ENCODE data around the gene TAMM41. TPM values are rescaled to one million over a fixed set of nuclear protein-coding genes. Genes with fewer than 3 reads are reported as not detected.

Gene TAMM41
- total RNA-seq, 1 donor from 2014 or later: 13.9 TPM

DNA sequence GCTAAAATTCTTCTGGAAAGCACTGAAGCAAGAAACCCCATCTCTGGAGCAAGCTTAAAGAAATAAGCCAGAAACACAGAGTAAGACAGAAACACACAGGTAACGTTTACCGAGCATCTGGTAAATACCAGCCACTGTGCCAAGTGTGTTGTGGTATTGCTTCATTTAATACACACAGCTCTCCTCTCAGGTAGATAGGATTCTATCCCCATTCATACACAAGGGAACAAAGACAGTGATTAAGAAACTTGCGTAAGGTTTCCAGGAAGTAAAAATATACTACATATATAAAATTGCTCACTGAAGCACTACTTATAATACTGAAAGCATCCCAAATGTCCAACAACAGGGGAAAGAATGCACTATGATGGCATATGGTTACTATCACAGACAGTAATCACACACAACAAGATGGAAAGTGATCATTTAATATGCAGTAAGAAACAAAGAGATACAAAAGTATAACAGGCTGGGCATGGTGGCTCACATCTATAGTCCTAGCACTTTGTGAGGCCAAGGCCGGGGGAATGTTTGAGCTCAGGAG is 27.5 kb downstream of the TAMM41 start:
- H3K4me3 Mint-ChIP-seq (ENCODE audit: unreplicated experiment): no peak overlapping the region
- FAIRE-seq: no peak

GRCh38 chr3:11818033-11818432 is 28.7 kb downstream of the TAMM41 start:
- Histone ChIP-seq H3K27ac (ENCODE audit: low read depth, low read length) (no peak overlapping the region), H3K4me1 (ENCODE audit: insufficient read depth, low read length) (no peaks in the 10 kb centered on the region), H3K36me3 (ENCODE audit: insufficient read depth, low read length) (peaks cover 26% of the 10 kb centered on the region), H3K27me3 (ENCODE audit: insufficient read depth, low read length) (no peaks in the 10 kb centered on the region), H4K20me1 (ENCODE audit: insufficient read depth, low read length) (no peaks in the 10 kb centered on the region), H3K4me2 (ENCODE audit: low read length) (no peak overlapping the region), H3K9ac (ENCODE audit: low read length) (no peak overlapping the region), H3K79me2 (ENCODE audit: insufficient read depth, low read length) (no peaks in the 10 kb centered on the region), H3K9me3 (ENCODE audit: insufficient read depth, low read depth, low read length) (no peaks in the 10 kb centered on the region), H2AFZ (ENCODE audit: low read depth, low read length) (no peak overlapping the region), H3K4me3 (ENCODE audit: insufficient read depth, low read depth, low read length) (no peak overlapping the region)
- Mint-ChIP-seq H3K27ac (ENCODE audit: unreplicated experiment) (no peak overlapping the region), H3K36me3 (ENCODE audit: low read depth, unreplicated experiment) (peaks cover 12% of the 10 kb centered on the region), H3K9me3 (ENCODE audit: unreplicated experiment) (no peaks in the 10 kb centered on the region), H3K27me3 (ENCODE audit: low read depth, unreplicated experiment) (no peaks in the 10 kb centered on the region), H3K4me1 (ENCODE audit: low read depth, unreplicated experiment) (peaks cover 10% of the 10 kb centered on the region), H3K4me3 (ENCODE audit: unreplicated experiment) (no peak overlapping the region)
- DNase-seq (ENCODE audit: low read depth): peak; percentile 14
- FAIRE-seq: no peak
- TF ChIP-seq, protein P1, sequence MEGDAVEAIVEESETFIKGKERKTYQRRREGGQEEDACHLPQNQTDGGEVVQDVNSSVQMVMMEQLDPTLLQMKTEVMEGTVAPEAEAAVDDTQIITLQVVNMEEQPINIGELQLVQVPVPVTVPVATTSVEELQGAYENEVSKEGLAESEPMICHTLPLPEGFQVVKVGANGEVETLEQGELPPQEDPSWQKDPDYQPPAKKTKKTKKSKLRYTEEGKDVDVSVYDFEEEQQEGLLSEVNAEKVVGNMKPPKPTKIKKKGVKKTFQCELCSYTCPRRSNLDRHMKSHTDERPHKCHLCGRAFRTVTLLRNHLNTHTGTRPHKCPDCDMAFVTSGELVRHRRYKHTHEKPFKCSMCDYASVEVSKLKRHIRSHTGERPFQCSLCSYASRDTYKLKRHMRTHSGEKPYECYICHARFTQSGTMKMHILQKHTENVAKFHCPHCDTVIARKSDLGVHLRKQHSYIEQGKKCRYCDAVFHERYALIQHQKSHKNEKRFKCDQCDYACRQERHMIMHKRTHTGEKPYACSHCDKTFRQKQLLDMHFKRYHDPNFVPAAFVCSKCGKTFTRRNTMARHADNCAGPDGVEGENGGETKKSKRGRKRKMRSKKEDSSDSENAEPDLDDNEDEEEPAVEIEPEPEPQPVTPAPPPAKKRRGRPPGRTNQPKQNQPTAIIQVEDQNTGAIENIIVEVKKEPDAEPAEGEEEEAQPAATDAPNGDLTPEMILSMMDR (IDR thresholded peaks at IDR 0.05; ENCODE audit: insufficient read depth, low read depth, low read length): no peak
- TF ChIP-seq EZH2 (IDR thresholded peaks at IDR 0.05; ENCODE audit: insufficient read depth, low read length): no peak

More for the DNA sequence above, 27.5 kb downstream of the TAMM41 start:
- Mint-ChIP-seq H3K9me3 (ENCODE audit: unreplicated experiment) (no peaks in the 10 kb centered on the region), H3K4me1 (ENCODE audit: low read depth, unreplicated experiment) (peaks cover 10% of the 10 kb centered on the region), H3K27ac (ENCODE audit: unreplicated experiment) (no peak overlapping the region), H3K36me3 (ENCODE audit: low read depth, unreplicated experiment) (peaks cover 10% of the 10 kb centered on the region), H3K27me3 (ENCODE audit: low read depth, unreplicated experiment) (no peaks in the 10 kb centered on the region)
- Histone ChIP-seq H3K27me3 (ENCODE audit: insufficient read depth, low read length) (no peaks in the 10 kb centered on the region), H3K4me3 (ENCODE audit: insufficient read depth, low read depth, low read length) (no peak overlapping the region), H3K9me3 (ENCODE audit: insufficient read depth, low read depth, low read length) (no peaks in the 10 kb centered on the region), H3K36me3 (ENCODE audit: insufficient read depth, low read length) (peaks cover 26% of the 10 kb centered on the region), H2AFZ (ENCODE audit: low read depth, low read length) (no peak overlapping the region), H3K4me1 (ENCODE audit: insufficient read depth, low read length) (no peaks in the 10 kb centered on the region), H3K9ac (ENCODE audit: low read length) (no peak overlapping the region), H3K27ac (ENCODE audit: low read depth, low read length) (no peak overlapping the region), H3K79me2 (ENCODE audit: insufficient read depth, low read length) (no peaks in the 10 kb centered on the region), H3K4me2 (ENCODE audit: low read length) (no peak overlapping the region), H4K20me1 (ENCODE audit: insufficient read depth, low read length) (no peaks in the 10 kb centered on the region)
- TF ChIP-seq, protein P1 (IDR thresholded peaks at IDR 0.05; ENCODE audit: insufficient read depth, low read depth, low read length): no peak
- TF ChIP-seq EZH2 (IDR thresholded peaks at IDR 0.05; ENCODE audit: insufficient read depth, low read length): no peak
- no peak for DNase-seq (ENCODE audit: low read depth)

GRCh38 chr3:11815111-11815510 is 31.6 kb downstream of the TAMM41 start:
- Histone ChIP-seq H3K4me1 (ENCODE audit: insufficient read depth, low read length) (peaks cover 3% of the 10 kb centered on the region), H4K20me1 (ENCODE audit: insufficient read depth, low read length) (no peaks in the 10 kb centered on the region), H3K9me3 (ENCODE audit: insufficient read depth, low read depth, low read length) (no peaks in the 10 kb centered on the region), H3K4me2 (ENCODE audit: low read length) (no peak overlapping the region), H3K4me3 (ENCODE audit: insufficient read depth, low read depth, low read length) (no peak overlapping the region), H3K79me2 (ENCODE audit: insufficient read depth, low read length) (no peaks in the 10 kb centered on the region), H2AFZ (ENCODE audit: low read depth, low read length) (no peak overlapping the region), H3K27ac (ENCODE audit: low read depth, low read length) (no peak overlapping the region), H3K27me3 (ENCODE audit: insufficient read depth, low read length) (no peaks in the 10 kb centered on the region), H3K36me3 (ENCODE audit: insufficient read depth, low read length) (peaks cover 33% of the 10 kb centered on the region), H3K9ac (ENCODE audit: low read length) (no peak overlapping the region)
- Mint-ChIP-seq H3K4me3 (ENCODE audit: unreplicated experiment) (no peak overlapping the region), H3K27me3 (ENCODE audit: low read depth, unreplicated experiment) (no peaks in the 10 kb centered on the region), H3K36me3 (ENCODE audit: low read depth, unreplicated experiment) (peaks cover 17% of the 10 kb centered on the region), H3K9me3 (ENCODE audit: unreplicated experiment) (no peaks in the 10 kb centered on the region), H3K4me1 (ENCODE audit: low read depth, unreplicated experiment) (peaks cover 3% of the 10 kb centered on the region), H3K27ac (ENCODE audit: unreplicated experiment) (no peak overlapping the region)
- TF ChIP-seq, protein P1 (IDR thresholded peaks at IDR 0.05; ENCODE audit: insufficient read depth, low read depth, low read length): no peak
- no peak for DNase-seq (ENCODE audit: low read depth)
- no peak for FAIRE-seq
